Loucy (cell line): ENCODE measurements around the gene HBD.
"Not testable (repeated sequence)": the region's sequence is repeated elsewhere in the genome, so short reads cannot be mapped to it uniquely, and the experiment has no call there.

Experiments used
- H2AFZ ChIP-seq: fragments of 200-600 bp; sonication (generic); 2 replicates; pipeline ENCODE4 v1.6.0; 2016; ENCODE audit warnings: antibody characterized with exemption, mild to moderate bottlenecking, low read length, moderate library complexity
- H3F3A ChIP-seq: fragments of 200-600 bp; 2 replicates; pipeline ENCODE4 v1.6.0; 2016; ENCODE audit warnings: antibody characterized with exemption, low read depth, mild to moderate bottlenecking
- H3K27me3 ChIP-seq: fragments of 200-600 bp; sonication (generic); 2 replicates; pipeline ENCODE4 v1.6.1; 2014; ENCODE audit warnings: low read length, mild to moderate bottlenecking; ENCODE audit not compliant: insufficient read depth, poor library complexity, severe bottlenecking
- H3K36me3 ChIP-seq: fragments of 200-600 bp; sonication (generic); 2 replicates; pipeline ENCODE4 v1.6.1; 2016; ENCODE audit warnings: low read length; ENCODE audit not compliant: insufficient read depth
- H3K4me1 ChIP-seq: fragments of 200-600 bp; sonication (generic); 2 replicates; pipeline ENCODE4 v1.5.1; 2014; ENCODE audit warnings: low read length, mild to moderate bottlenecking; ENCODE audit not compliant: insufficient read depth, poor library complexity, severe bottlenecking
- H3K4me2 ChIP-seq: fragments of 200-600 bp; sonication (generic); 2 replicates; pipeline ENCODE4 v1.6.0; 2014; ENCODE audit warnings: antibody characterized with exemption, low read length, low read depth, mild to moderate bottlenecking; ENCODE audit not compliant: poor library complexity, severe bottlenecking
- H3K4me3 ChIP-seq: fragments of 200-600 bp; sonication (generic); 2 replicates; pipeline ENCODE4 v1.5.1; 2014; ENCODE audit warnings: low read length, mild to moderate bottlenecking, mixed read lengths; ENCODE audit not compliant: poor library complexity, severe bottlenecking
- H3K79me2 ChIP-seq: fragments of 200-600 bp; sonication (generic); 2 replicates; pipeline ENCODE4 v1.6.1; 2014; ENCODE audit warnings: low read length; ENCODE audit not compliant: insufficient read depth
- H3K9ac ChIP-seq: fragments of 200-600 bp; sonication (generic); 2 replicates; pipeline ENCODE4 v1.6.0; 2014; ENCODE audit warnings: mild to moderate bottlenecking, low read depth, low read length, moderate library complexity; ENCODE audit not compliant: poor library complexity, severe bottlenecking
- H3K9me2 ChIP-seq: fragments of 200-600 bp; sonication (generic); replicated peaks from 2 replicates; pipeline ENCODE4 v1.6.1; 2016; ENCODE audit warnings: low read depth, low read length, mixed read lengths
- H3K9me3 ChIP-seq: fragments of 200-600 bp; sonication (generic); 2 replicates; pipeline ENCODE4 v1.6.1; 2014; ENCODE audit warnings: mild to moderate bottlenecking, antibody characterized with exemption, low read length, low read depth; ENCODE audit not compliant: insufficient read depth
- H4K20me1 ChIP-seq: fragments of 200-600 bp; sonication (generic); 2 replicates; pipeline ENCODE4 v1.6.0; 2014; ENCODE audit warnings: antibody characterized with exemption, low read length, mild to moderate bottlenecking; ENCODE audit not compliant: insufficient read depth, poor library complexity, severe bottlenecking
- EZH2phosphoT487 ChIP-seq: fragments of 200-600 bp; IDR thresholded peaks from 2 replicates; pipeline ENCODE4 v1.6.1; 2018; ENCODE audit warnings: antibody characterized with exemption, mild to moderate bottlenecking, moderate library complexity, borderline replicate concordance
- TF ChIP-seq, protein P1 (sequence below): fragments of 200-600 bp; sonication (generic); conservative IDR thresholded peaks from 2 replicates; pipeline ENCODE4 v1.5.1; 2014; ENCODE audit warnings: mild to moderate bottlenecking, antibody characterized with exemption, low read length

The HBD gene

DNA sequence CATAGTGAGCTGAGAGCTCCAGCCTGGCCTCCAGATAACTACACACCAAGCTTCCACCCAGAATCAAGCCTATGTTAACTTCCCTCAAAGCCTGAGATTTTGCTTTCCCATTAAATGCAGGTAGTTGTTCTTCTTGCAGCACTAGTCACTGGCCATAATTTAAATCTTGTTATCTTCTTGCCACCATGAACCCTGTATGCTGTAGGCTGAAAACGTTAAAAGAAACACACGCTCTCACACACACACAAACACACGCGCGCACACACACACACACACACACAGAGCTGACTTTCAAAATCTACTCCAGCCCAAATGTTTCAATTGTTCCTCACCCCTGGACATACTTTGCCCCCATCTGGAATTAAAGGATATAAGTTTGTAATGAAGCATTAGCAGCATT, 19.2 kb upstream of the HBD start:
- H3K79me2 ChIP-seq, H3K9ac ChIP-seq, H3K4me2 ChIP-seq: not testable (repeated sequence)

DNA sequence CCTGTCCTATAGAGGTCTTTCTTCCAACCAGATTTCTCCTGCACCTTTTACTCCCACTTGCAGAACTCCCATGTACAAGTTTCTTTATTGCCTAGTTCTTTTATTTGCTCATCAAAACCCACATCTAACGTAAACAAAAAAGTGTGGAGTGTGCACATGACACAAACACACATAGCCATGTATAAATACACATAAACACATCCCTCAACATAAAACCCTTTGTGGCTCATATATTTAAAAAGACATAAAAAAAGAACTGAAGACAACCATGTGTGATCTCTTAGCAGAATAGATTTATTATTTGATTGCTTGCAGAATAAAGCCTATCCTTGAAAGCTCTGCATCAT, 18.6 kb upstream of the HBD start:
- H3K4me3 ChIP-seq = no peak overlapping the region
- no peaks in the 10 kb centered on the region for H3K27me3 ChIP-seq
- H3K36me3 ChIP-seq = no peaks in the 10 kb centered on the region
- H2AFZ ChIP-seq = no peak overlapping the region
- H3F3A ChIP-seq = no peaks in the 10 kb centered on the region
- H3K9me2 ChIP-seq = no peaks in the 10 kb centered on the region
- no peak overlapping the region for H3K9ac ChIP-seq
- TF ChIP-seq, protein P1, sequence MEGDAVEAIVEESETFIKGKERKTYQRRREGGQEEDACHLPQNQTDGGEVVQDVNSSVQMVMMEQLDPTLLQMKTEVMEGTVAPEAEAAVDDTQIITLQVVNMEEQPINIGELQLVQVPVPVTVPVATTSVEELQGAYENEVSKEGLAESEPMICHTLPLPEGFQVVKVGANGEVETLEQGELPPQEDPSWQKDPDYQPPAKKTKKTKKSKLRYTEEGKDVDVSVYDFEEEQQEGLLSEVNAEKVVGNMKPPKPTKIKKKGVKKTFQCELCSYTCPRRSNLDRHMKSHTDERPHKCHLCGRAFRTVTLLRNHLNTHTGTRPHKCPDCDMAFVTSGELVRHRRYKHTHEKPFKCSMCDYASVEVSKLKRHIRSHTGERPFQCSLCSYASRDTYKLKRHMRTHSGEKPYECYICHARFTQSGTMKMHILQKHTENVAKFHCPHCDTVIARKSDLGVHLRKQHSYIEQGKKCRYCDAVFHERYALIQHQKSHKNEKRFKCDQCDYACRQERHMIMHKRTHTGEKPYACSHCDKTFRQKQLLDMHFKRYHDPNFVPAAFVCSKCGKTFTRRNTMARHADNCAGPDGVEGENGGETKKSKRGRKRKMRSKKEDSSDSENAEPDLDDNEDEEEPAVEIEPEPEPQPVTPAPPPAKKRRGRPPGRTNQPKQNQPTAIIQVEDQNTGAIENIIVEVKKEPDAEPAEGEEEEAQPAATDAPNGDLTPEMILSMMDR = no peak
- TF ChIP-seq EZH2phosphoT487 = no peak
- no peak overlapping the region for H3K4me2 ChIP-seq
- no peaks in the 10 kb centered on the region for H3K4me1 ChIP-seq
- H3K9me3 ChIP-seq = no peaks in the 10 kb centered on the region
- no peaks in the 10 kb centered on the region for H4K20me1 ChIP-seq
- no peaks in the 10 kb centered on the region for H3K79me2 ChIP-seq

More for the DNA sequence above, 19.2 kb upstream of the HBD start:
- H3K9me2 ChIP-seq, H3K4me1 ChIP-seq, H4K20me1 ChIP-seq, H2AFZ ChIP-seq, H3F3A ChIP-seq, H3K9me3 ChIP-seq, H3K4me3 ChIP-seq, H3K36me3 ChIP-seq, H3K27me3 ChIP-seq: not testable (repeated sequence)

DNA sequence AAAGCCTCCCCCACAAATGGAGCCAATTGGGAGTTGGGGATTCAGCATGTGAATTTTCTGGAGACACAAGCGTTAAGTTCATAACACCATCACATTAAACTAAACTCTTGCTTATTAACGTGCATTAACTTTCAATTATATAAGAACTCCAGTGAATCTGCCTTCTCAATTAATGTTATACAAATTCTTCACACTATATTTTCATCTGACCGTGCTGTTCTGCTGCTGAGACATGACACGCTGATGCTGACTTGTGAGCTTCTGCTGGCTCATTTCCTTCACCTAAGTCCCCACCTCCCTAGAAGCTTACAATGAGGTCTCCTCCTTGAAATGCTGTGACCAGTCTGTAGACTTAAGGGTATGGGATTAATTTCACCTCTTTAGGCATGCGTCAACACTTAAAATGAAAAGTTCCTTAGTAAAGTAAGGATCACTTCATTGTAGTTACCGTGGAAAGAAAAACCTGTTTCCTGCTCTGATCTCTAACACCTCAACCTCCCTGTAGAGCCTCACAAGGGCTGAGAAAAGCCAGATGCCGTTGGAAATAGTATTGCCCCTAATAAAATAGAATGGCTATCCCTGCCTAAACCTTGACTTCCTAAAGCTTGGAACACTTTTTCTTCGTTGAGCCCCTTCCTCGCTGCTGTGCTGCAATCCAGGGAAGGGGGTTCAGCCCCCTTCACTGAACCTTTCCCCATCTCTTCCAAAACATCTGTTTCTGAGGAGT, 18.1 kb upstream of the HBD start:
- no peaks in the 10 kb centered on the region for H3K36me3 ChIP-seq
- no peaks in the 10 kb centered on the region for H3K27me3 ChIP-seq
- no peaks in the 10 kb centered on the region for H3K9me2 ChIP-seq
- no peaks in the 10 kb centered on the region for H3F3A ChIP-seq
- H3K4me2 ChIP-seq = no peak overlapping the region
- H3K9ac ChIP-seq = no peak overlapping the region
- no peak overlapping the region for H2AFZ ChIP-seq
- no peaks in the 10 kb centered on the region for H3K9me3 ChIP-seq
- no peaks in the 10 kb centered on the region for H3K4me1 ChIP-seq
- no peak overlapping the region for H3K4me3 ChIP-seq
- H4K20me1 ChIP-seq = no peaks in the 10 kb centered on the region
- H3K79me2 ChIP-seq = no peaks in the 10 kb centered on the region
- TF ChIP-seq, protein P1 = no peak
- TF ChIP-seq EZH2phosphoT487 = no peak

GRCh38 chr11:5251746-5252145, 17.5 kb upstream of the HBD start:
- no peaks in the 10 kb centered on the region for H3K9me3 ChIP-seq
- H3K4me1 ChIP-seq = no peaks in the 10 kb centered on the region
- no peaks in the 10 kb centered on the region for H3K9me2 ChIP-seq
- TF ChIP-seq EZH2phosphoT487 = no peak
- TF ChIP-seq, protein P1 = no peak
- no peak overlapping the region for H3K4me3 ChIP-seq
- no peaks in the 10 kb centered on the region for H3F3A ChIP-seq
- H3K36me3 ChIP-seq = no peaks in the 10 kb centered on the region
- no peaks in the 10 kb centered on the region for H4K20me1 ChIP-seq
- no peaks in the 10 kb centered on the region for H3K27me3 ChIP-seq
- no peaks in the 10 kb centered on the region for H3K79me2 ChIP-seq
- no peak overlapping the region for H3K9ac ChIP-seq
- no peak overlapping the region for H2AFZ ChIP-seq
- no peak overlapping the region for H3K4me2 ChIP-seq
